Choroid plexus epithelial cell (primary cell): ENCODE data around the gene KDF1.

ENCODE experiments used
- DNase-seq: peaks from one replicate; pipeline ENCODE4 v3.0.0-alpha.2; 2010; ENCODE audit warnings: low read depth
- H3K4me3 ChIP-seq: 2 replicates; pipeline ENCODE4 v1.5.1; 2011; ENCODE audit warnings: low read depth, mild to moderate bottlenecking, control low read depth, low read length, moderate library complexity
- CTCF ChIP-seq: conservative IDR thresholded peaks from 2 replicates; pipeline ENCODE4 v1.5.1; 2011; ENCODE audit warnings: low read depth, mild to moderate bottlenecking, control low read depth, inconsistent platforms, low read length, moderate library complexity

KDF1 gene

GRCh38 chr1:27004471-27005165, 44.4 kb upstream of the KDF1 start:
- no peak for TF ChIP-seq CTCF
- peak; percentile 61 for DNase-seq
- no peak overlapping the region for H3K4me3 ChIP-seq

GRCh38 chr1:27003745-27004470, 43.6 kb upstream of the KDF1 start:
- DNase-seq = no peak
- H3K4me3 ChIP-seq = no peak overlapping the region
- TF ChIP-seq CTCF = no peak

- no peak overlapping the region for H3K4me3 ChIP-seq
- no peak for DNase-seq
- TF ChIP-seq CTCF = no peak
Observed at GRCh38 chr1:27001570-27002360, 41.5 kb upstream of the KDF1 start.

- H3K4me3 ChIP-seq = no peak overlapping the region
- DNase-seq = no peak
- TF ChIP-seq CTCF = no peak
Observed at GRCh38 chr1:27000817-27001460, 40.7 kb upstream of the KDF1 start.

GRCh38 chr1:27000090-27000816, 40.0 kb upstream of the KDF1 start:
- TF ChIP-seq CTCF = no peak
- no peak overlapping the region for H3K4me3 ChIP-seq
- peak; percentile 55 for DNase-seq

GRCh38 chr1:26999440-26999987, 39.2 kb upstream of the KDF1 start:
- no peak overlapping the region for H3K4me3 ChIP-seq

More at GRCh38 chr1:26999440-26999987, 39.2 kb upstream of the KDF1 start:
- peak; percentile 14 for TF ChIP-seq CTCF
- DNase-seq = peak; percentile 93
